Measurements from ENCODE around the gene GLIS2. TPM values are rescaled to one million over a fixed set of nuclear protein-coding genes. Genes with fewer than 3 reads are reported as not detected.

GLIS2 gene
- total and polyA plus RNA-seq, 10 of the 15 experiments (the other 5 are each of a cell fraction or from before 2014, with no cell fraction given): 0.03 to 0.64 (median 0.18) TPM; not detected in 4

DNA sequence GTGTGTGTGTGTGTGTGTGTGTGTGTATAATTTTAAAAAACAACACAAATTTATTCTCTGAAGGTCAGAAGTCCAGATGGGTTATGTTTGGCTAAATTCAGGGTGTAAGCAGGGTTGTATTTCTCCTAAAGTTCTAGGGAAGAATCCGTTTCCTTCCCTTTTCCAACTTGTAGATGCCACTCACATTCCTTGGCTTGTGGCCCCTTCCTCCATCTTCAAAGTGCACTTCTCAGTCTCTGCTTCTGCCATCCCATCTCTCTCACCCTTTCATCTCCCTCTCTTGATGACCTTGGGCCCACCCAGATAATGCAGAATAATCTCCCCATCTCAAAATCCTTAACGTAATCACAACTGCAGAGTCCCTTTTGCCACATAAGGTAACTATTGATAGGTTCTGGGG is 35.2 kb upstream of the GLIS2 start:
- BruUV-seq (replicated peaks): no TSS peak
- no peaks in the 10 kb centered on the region for H3K36me3 ChIP-seq (ENCODE audit: control insufficient read depth in 2 of 2, insufficient read depth in 2 of 2, low read length in 1 of 2)
- no peaks in the 10 kb centered on the region for H4K20me1 ChIP-seq (ENCODE audit: control insufficient read depth, insufficient read depth)
- no peak overlapping the region for H2AFZ ChIP-seq (ENCODE audit: control insufficient read depth, low read depth, low read length)
- H3K27ac ChIP-seq (ENCODE audit: control insufficient read depth, insufficient read depth): no peak overlapping the region
- ChIA-PET RAD21 (ENCODE audit: unreplicated experiment) (no interaction called here), SMC1A (ENCODE audit: uncharacterized antibody, unreplicated experiment) (no interaction called here), CTCF (no interaction called here), POLR2A (no interaction called here)
- H3K9me3 ChIP-seq (replicated peaks; ENCODE audit: control insufficient read depth, insufficient read depth, low read length): no peaks in the 10 kb centered on the region
- no peaks in the 10 kb centered on the region; a peak in 1 of 4 replicates for H3K27me3 ChIP-seq (replicated peaks in 1 of 2; ENCODE audit: control insufficient read depth in 2 of 2, insufficient read depth in 2 of 2, low read length in 1 of 2)
- WGBS (ENCODE audit: insufficient coverage, insufficient replicate concordance, low lambda C conversion rate, missing lambda C conversion rate): 66% methylated on average over 2 of the region's 2 CpGs
- H3K4me2 ChIP-seq (ENCODE audit: control insufficient read depth, insufficient read depth): no peak overlapping the region
- H3K79me2 ChIP-seq (ENCODE audit: control insufficient read depth, insufficient read depth, low read length): no peaks in the 10 kb centered on the region
- intact Hi-C loops (cut with micrococcal nuclease; ENCODE audit: unreplicated experiment): no loop called here
- H3K4me3 ChIP-seq: no peak overlapping the region
- no peak for FAIRE-seq
- no peak for ATAC-seq
- DNase-seq (ENCODE audit: low read depth, low spot score): no peak
- no peak overlapping the region for H3K9ac ChIP-seq (ENCODE audit: control insufficient read depth, insufficient read depth, low read length)
- in situ Hi-C loops (cut with MboI): no loop called here
- no peaks in the 10 kb centered on the region for H3K4me1 ChIP-seq (ENCODE audit: control insufficient read depth, insufficient read depth, low read length)
- TF ChIP-seq ZNF384 (IDR thresholded peaks at IDR 0.05; ENCODE audit: borderline replicate concordance, low read depth, low read length) (no peak), STAT1 (conservative IDR thresholded peaks at IDR 0.05) (no peak), MXI1 (IDR thresholded peaks at IDR 0.05; ENCODE audit: low read depth, low read length) (no peak), EZH2 (IDR thresholded peaks at IDR 0.05; ENCODE audit: borderline replicate concordance, control insufficient read depth, low read depth, low read length) (no peak), RB1 (IDR thresholded peaks at IDR 0.05; ENCODE audit: borderline replicate concordance) (no peak), CBX3 (IDR thresholded peaks at IDR 0.05; ENCODE audit: borderline replicate concordance, low read depth) (no peak), HDAC6 (IDR thresholded peaks at IDR 0.05; ENCODE audit: unreplicated experiment) (no peak), PAX8 (IDR thresholded peaks at IDR 0.05) (no peak), RAD51 (IDR thresholded peaks at IDR 0.05) (no peak), RFX5 (IDR thresholded peaks at IDR 0.05; ENCODE audit: low read depth, low read length) (no peak), NBN (IDR thresholded peaks at IDR 0.05) (no peak)
- TF ChIP-seq, protein P1, sequence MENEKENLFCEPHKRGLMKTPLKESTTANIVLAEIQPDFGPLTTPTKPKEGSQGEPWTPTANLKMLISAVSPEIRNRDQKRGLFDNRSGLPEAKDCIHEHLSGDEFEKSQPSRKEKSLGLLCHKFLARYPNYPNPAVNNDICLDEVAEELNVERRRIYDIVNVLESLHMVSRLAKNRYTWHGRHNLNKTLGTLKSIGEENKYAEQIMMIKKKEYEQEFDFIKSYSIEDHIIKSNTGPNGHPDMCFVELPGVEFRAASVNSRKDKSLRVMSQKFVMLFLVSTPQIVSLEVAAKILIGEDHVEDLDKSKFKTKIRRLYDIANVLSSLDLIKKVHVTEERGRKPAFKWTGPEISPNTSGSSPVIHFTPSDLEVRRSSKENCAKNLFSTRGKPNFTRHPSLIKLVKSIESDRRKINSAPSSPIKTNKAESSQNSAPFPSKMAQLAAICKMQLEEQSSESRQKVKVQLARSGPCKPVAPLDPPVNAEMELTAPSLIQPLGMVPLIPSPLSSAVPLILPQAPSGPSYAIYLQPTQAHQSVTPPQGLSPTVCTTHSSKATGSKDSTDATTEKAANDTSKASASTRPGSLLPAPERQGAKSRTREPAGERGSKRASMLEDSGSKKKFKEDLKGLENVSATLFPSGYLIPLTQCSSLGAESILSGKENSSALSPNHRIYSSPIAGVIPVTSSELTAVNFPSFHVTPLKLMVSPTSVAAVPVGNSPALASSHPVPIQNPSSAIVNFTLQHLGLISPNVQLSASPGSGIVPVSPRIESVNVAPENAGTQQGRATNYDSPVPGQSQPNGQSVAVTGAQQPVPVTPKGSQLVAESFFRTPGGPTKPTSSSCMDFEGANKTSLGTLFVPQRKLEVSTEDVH (IDR thresholded peaks at IDR 0.05; ENCODE audit: low read depth, partially characterized antibody): no peak
- TF ChIP-seq, protein P2, sequence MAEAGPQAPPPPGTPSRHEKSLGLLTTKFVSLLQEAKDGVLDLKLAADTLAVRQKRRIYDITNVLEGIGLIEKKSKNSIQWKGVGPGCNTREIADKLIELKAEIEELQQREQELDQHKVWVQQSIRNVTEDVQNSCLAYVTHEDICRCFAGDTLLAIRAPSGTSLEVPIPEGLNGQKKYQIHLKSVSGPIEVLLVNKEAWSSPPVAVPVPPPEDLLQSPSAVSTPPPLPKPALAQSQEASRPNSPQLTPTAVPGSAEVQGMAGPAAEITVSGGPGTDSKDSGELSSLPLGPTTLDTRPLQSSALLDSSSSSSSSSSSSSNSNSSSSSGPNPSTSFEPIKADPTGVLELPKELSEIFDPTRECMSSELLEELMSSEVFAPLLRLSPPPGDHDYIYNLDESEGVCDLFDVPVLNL (IDR thresholded peaks at IDR 0.05; ENCODE audit: low read depth, low read length): no peak
- TF ChIP-seq, protein P3, sequence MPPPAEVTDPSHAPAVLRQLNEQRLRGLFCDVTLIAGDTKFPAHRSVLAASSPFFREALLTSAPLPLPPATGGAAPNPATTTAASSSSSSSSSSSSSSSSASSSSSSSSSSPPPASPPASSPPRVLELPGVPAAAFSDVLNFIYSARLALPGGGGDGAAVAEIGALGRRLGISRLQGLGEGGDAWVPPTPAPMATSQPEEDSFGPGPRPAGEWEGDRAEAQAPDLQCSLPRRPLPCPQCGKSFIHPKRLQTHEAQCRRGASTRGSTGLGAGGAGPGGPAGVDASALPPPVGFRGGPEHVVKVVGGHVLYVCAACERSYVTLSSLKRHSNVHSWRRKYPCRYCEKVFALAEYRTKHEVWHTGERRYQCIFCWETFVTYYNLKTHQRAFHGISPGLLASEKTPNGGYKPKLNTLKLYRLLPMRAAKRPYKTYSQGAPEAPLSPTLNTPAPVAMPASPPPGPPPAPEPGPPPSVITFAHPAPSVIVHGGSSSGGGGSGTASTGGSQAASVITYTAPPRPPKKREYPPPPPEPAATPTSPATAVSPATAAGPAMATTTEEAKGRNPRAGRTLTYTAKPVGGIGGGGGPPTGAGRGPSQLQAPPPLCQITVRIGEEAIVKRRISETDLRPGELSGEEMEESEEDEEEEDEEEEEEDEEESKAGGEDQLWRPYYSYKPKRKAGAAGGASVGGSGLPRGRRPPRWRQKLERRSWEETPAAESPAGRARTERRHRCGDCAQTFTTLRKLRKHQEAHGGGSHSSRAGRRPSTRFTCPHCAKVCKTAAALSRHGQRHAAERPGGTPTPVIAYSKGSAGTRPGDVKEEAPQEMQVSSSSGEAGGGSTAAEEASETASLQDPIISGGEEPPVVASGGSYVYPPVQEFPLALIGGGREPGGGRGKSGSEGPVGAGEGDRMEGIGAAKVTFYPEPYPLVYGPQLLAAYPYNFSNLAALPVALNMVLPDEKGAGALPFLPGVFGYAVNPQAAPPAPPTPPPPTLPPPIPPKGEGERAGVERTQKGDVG (CRISPR knock-in tag; IDR thresholded peaks at IDR 0.05): no peak
